ENCODE measurements around the gene RNF180.

DNA sequence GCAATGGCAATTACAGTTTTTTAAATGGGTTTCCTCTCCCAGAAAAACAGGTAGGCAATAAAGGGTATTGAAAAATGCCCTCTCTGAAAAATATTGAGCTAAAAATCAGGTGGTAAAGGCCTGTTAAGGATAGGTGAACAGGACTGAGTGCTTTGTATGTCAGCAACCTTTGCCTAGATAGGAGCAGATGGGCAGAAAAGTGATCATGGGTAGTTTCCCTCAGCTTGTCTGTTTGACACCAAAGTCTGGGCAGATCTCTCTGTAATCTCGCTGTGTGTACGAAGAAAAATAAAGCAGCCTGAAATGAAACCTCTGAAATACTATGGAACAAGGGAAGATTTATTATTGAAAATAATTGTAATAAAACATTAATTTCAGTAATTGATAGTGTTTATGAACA, 15.8 kb downstream of the RNF180 start:
- no peak for TF ChIP-seq TAF1 (IDR thresholded peaks at IDR 0.05; ENCODE audit: low read depth, low read length)
- TF ChIP-seq POU2F2 (IDR thresholded peaks at IDR 0.05; ENCODE audit: low read depth, low read length): no peak
- no peak for TF ChIP-seq POLR2A (IDR thresholded peaks at IDR 0.05; ENCODE audit: low read depth, low read length)
